ENCODE data around the gene APRT. TPM values are rescaled to one million over a fixed set of nuclear protein-coding genes. Genes with fewer than 3 reads are reported as not detected.

APRT gene
- total and polyA plus RNA-seq, 2 of the 8 experiments (the other 6 are each of a cell fraction or from before 2014, with no cell fraction given): 221 to 267 TPM

DNA sequence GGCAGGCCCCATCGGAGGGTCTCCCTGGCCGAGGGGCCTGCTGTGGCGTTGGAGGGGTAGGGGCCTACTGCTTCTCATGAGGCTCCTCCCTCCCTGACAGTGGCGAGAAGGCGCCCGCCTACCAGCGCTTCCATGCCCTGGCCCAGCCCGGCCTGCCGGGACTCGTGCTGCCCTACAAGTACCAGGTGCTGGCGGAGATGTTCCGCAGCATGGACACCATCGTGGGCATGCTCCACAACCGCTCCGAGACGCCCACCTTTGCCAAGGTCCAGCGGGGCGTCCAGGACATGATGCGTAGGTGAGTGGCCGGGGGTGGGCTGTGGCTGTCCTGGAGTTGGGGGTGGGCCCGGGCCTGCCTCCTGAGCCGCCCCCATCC lies 6.4 kb downstream of the APRT start:
- H2AFZ ChIP-seq (ENCODE audit: low read length): no peak overlapping the region
- 94% methylated on average over 19 of the region's 22 CpGs; no CpG with 5 or more reads in 1 of the 2 experiments for WGBS, 2 experiments (ENCODE audit: extremely low coverage in 1 of 2, insufficient coverage in 1 of 2, insufficient read length in 1 of 2, insufficient replicate concordance in 2 of 2, low coverage in 1 of 2, low lambda C conversion rate in 2 of 2, missing lambda C conversion rate in 1 of 2)
- H3K4me1 ChIP-seq (replicated peaks in 1 of 4; ENCODE audit: control insufficient read depth in 3 of 4, insufficient read depth in 4 of 4, low read length in 3 of 4): peaks cover 0 to 17% (median 12%) of the 10 kb centered on the region in 4 experiments; a peak in 5 of 7 replicates
- CTCF ChIA-PET (ENCODE audit: partially characterized antibody): interaction anchor here (0.9 to 2.3 kb wide), 4 partner anchors 10 to 68 kb away, joined by 3 to 8 read pairs (median 6); no protein-coding TSS in a partner anchor
- H4K8ac ChIP-seq (ENCODE audit: extremely low read depth, insufficient read depth, low read length): peak overlapping the region; percentile 63
- peaks cover 0 to 22% of the 10 kb centered on the region in 2 experiments; a peak in 2 of 4 replicates for H3K79me2 ChIP-seq (ENCODE audit: control insufficient read depth in 1 of 2, insufficient read depth in 2 of 2, low read length in 2 of 2)
- no peak overlapping the region for H3K9ac ChIP-seq (replicated peaks in 1 of 4; ENCODE audit: extremely low read depth in 1 of 4, low read depth in 3 of 4, low read length in 3 of 4)
- no peaks in the 10 kb centered on the region for H3K27me3 ChIP-seq (replicated peaks in 1 of 4; ENCODE audit: control insufficient read depth in 3 of 4, extremely low read depth in 1 of 4, insufficient read depth in 3 of 4, low read length in 3 of 4)
- H3K4me3 ChIP-seq (ENCODE audit: extremely low read depth in 1 of 4, insufficient read depth in 2 of 4, low read depth in 3 of 4, low read length in 4 of 4): peak overlapping the region in 2 of 4 experiments; percentile 59 to 84; a peak in 3 of 8 replicates
- no peak overlapping the region for H3K14ac ChIP-seq (ENCODE audit: insufficient read length)
- H4K5ac ChIP-seq (ENCODE audit: insufficient read length, low read depth, low read length): no peak overlapping the region
- DNase-seq (ENCODE audit: low read depth in 1 of 2, low spot score in 2 of 2) (no peak), FAIRE-seq (no peak)
- H3K56ac ChIP-seq (replicated peaks; ENCODE audit: insufficient read length, low read depth, low read length): no peak overlapping the region
- H2BK15ac ChIP-seq (ENCODE audit: low read length): no peak overlapping the region
- H3K23ac ChIP-seq (ENCODE audit: insufficient read length): no peak overlapping the region
- H2AK5ac ChIP-seq (ENCODE audit: low read depth, low read length): no peak overlapping the region
- H3K18ac ChIP-seq (ENCODE audit: extremely low read depth, low read length): no peak overlapping the region
- peaks cover 36 to 59% (median 47%) of the 10 kb centered on the region in 4 experiments for H3K36me3 ChIP-seq (ENCODE audit: control insufficient read depth in 2 of 4, insufficient read depth in 4 of 4, low read length in 3 of 4)
- peaks cover 7% of the 10 kb centered on the region; the same call in 1 of the 2 replicates for H3K23me2 ChIP-seq (ENCODE audit: low read depth, low read length)
- no peak overlapping the region for H2BK120ac ChIP-seq (replicated peaks; ENCODE audit: low read depth, low read length)
- H4K20me1 ChIP-seq (replicated peaks in 1 of 2; ENCODE audit: control insufficient read depth in 1 of 2, insufficient read depth in 2 of 2, low read length in 2 of 2): peaks cover 30 to 44% of the 10 kb centered on the region in 2 experiments
- TF ChIP-seq CBX5 (IDR thresholded peaks at IDR 0.05; ENCODE audit: low read depth, low read length): no peak
- TF ChIP-seq HDAC2 (IDR thresholded peaks at IDR 0.05; ENCODE audit: borderline replicate concordance in 1 of 2, low read depth in 2 of 2, low read length in 2 of 2): no peak
- no peak for TF ChIP-seq EP300 (IDR thresholded peaks at IDR 0.05; ENCODE audit: borderline replicate concordance in 1 of 2, low read depth in 2 of 2, low read length in 2 of 2)
- TF ChIP-seq POLR2AphosphoS5 (IDR thresholded peaks at IDR 0.05; ENCODE audit: low read depth, low read length): no peak; the same call in 1 of the 2 replicates
- no peak for TF ChIP-seq KDM5A (IDR thresholded peaks at IDR 0.05; ENCODE audit: low read length)
- no peak for TF ChIP-seq CHD1 (IDR thresholded peaks at IDR 0.05; ENCODE audit: low read depth, low read length)
- TF ChIP-seq SUZ12 (IDR thresholded peaks at IDR 0.05; ENCODE audit: low read length): no peak
- TF ChIP-seq EGR1 (IDR thresholded peaks at IDR 0.05; ENCODE audit: borderline replicate concordance, low read depth, low read length): no peak
- TF ChIP-seq SRF (IDR thresholded peaks at IDR 0.05; ENCODE audit: low read depth, low read length): no peak
- no peak for TF ChIP-seq JUND (IDR thresholded peaks at IDR 0.05; ENCODE audit: low read length)
- TF ChIP-seq EZH2 (IDR thresholded peaks at IDR 0.05; ENCODE audit: low read depth, low read length, severe bottlenecking): no peak
- no peak for TF ChIP-seq BCL11A (IDR thresholded peaks at IDR 0.05; ENCODE audit: low read depth in 2 of 2, low read length in 2 of 2)
- POLR2A ChIA-PET (ENCODE audit: partially characterized antibody): interaction anchor here (1.1 to 2.9 kb wide), 11 partner anchors 14 to 114 kb away, joined by 3 to 14 read pairs (median 4); no protein-coding TSS in a partner anchor
- no peak overlapping the region for H3K4ac ChIP-seq (replicated peaks; ENCODE audit: insufficient read length, low read depth, low read length)
- H2BK20ac ChIP-seq (ENCODE audit: low read length): no peak overlapping the region
- H3K27ac ChIP-seq (ENCODE audit: low read depth, low read length): no peak overlapping the region
- no peaks in the 10 kb centered on the region for H3K9me3 ChIP-seq (ENCODE audit: insufficient read depth in 2 of 2, low read depth in 1 of 2, low read length in 1 of 2)
- H4K91ac ChIP-seq (replicated peaks; ENCODE audit: insufficient read length, low read length): no peak overlapping the region
- H2BK12ac ChIP-seq (ENCODE audit: low read depth, low read length): no peak overlapping the region
- peak overlapping the region; percentile 60; the same call in 1 of the 2 replicates for H2BK5ac ChIP-seq (ENCODE audit: low read depth, low read length)
- H3K79me1 ChIP-seq (ENCODE audit: low read depth, low read length): peaks cover 15% of the 10 kb centered on the region
- peak overlapping the region; percentile 87 to 95; a peak in 3 of 4 replicates for H3K4me2 ChIP-seq (ENCODE audit: insufficient read depth in 1 of 2, low read depth in 2 of 2, low read length in 2 of 2)

All from H1 (cell line).